Measurements from ENCODE around the gene ICAM5. TPM values are rescaled to one million over a fixed set of nuclear protein-coding genes. Genes with fewer than 3 reads are reported as not detected.

The ICAM5 gene
- total RNA-seq, 4 donors from 2014 or later = 0.31 to 1.1 (median 0.53) TPM

- no peak for DNase-seq (ENCODE audit: low spot score)
- ATAC-seq (ENCODE audit: low FRiP score) = no peak
- TF ChIP-seq CTCF (IDR thresholded peaks at IDR 0.05) = no peak
Measured at GRCh38 chr19:10318807-10319682, 29.3 kb downstream of the ICAM5 start.

GRCh38 chr19:10320602-10321416, 31.1 kb downstream of the ICAM5 start:
- no peak for DNase-seq (ENCODE audit: low spot score)
- no peak for TF ChIP-seq CTCF (IDR thresholded peaks at IDR 0.05)
- ATAC-seq (ENCODE audit: low FRiP score) = no peak

- DNase-seq (ENCODE audit: low spot score) (no peak), ATAC-seq (ENCODE audit: low FRiP score) (no peak)
- TF ChIP-seq CTCF (IDR thresholded peaks at IDR 0.05) = no peak
Measured at GRCh38 chr19:10321417-10321797, 31.7 kb downstream of the ICAM5 start.

- TF ChIP-seq CTCF (IDR thresholded peaks at IDR 0.05) = no peak
- DNase-seq (ENCODE audit: low spot score) = no peak
- ATAC-seq (ENCODE audit: low FRiP score) = no peak
Measured at GRCh38 chr19:10321874-10322835, 32.4 kb downstream of the ICAM5 start.

- ATAC-seq (ENCODE audit: low FRiP score) (no peak), DNase-seq (ENCODE audit: low spot score) (no peak)
- TF ChIP-seq CTCF (IDR thresholded peaks at IDR 0.05) = no peak
Measured at GRCh38 chr19:10325732-10326131, 36.0 kb downstream of the ICAM5 start.

GRCh38 chr19:10327793-10328192, 38.0 kb downstream of the ICAM5 start:
- ATAC-seq (ENCODE audit: low FRiP score) = no peak
- DNase-seq (ENCODE audit: low spot score) = no peak
- no peak for TF ChIP-seq CTCF (IDR thresholded peaks at IDR 0.05)
